Stimulated activated CD4-positive, alpha-beta T cell treated with anti-CD3 and anti-CD28 coated beads, TNF-alpha, amount 100 ng/mL, for 24 hours (primary cell): ENCODE results near the gene RASSF5.
"Not testable (repeated sequence)": the region's sequence is repeated elsewhere in the genome, so short reads cannot be mapped to it uniquely, and the experiment has no call there.

ENCODE experiments used
- DNase-seq, 3 experiments: peaks; one replicate each; pipeline ENCODE4 v3.0.0-alpha.2; 2020; ENCODE audit warnings: low read depth in 3 of 3

The RASSF5 gene

DNA sequence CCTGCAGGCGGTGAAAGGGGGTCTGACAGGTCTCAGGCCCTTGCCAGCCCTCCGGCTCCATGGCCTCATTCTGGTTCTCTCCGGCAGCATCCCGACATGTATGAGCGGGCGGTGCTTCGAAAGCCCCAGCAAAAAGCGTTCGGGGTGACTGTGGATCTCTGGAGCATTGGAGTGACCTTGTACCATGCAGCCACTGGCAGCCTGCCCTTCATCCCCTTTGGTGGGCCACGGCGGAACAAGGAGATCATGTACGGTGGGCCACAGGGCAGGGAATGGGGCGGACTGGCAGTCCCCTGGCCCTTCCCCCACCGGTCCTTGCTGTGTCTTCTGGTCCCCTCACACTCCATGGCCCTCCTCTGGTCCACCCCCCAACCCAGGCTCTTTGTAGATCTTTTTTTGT, 30.7 kb upstream of the RASSF5 start:
- DNase-seq = no peak

- DNase-seq = no peak
Observed at GRCh38 chr1:206477110-206477509, 30.2 kb upstream of the RASSF5 start.

DNA sequence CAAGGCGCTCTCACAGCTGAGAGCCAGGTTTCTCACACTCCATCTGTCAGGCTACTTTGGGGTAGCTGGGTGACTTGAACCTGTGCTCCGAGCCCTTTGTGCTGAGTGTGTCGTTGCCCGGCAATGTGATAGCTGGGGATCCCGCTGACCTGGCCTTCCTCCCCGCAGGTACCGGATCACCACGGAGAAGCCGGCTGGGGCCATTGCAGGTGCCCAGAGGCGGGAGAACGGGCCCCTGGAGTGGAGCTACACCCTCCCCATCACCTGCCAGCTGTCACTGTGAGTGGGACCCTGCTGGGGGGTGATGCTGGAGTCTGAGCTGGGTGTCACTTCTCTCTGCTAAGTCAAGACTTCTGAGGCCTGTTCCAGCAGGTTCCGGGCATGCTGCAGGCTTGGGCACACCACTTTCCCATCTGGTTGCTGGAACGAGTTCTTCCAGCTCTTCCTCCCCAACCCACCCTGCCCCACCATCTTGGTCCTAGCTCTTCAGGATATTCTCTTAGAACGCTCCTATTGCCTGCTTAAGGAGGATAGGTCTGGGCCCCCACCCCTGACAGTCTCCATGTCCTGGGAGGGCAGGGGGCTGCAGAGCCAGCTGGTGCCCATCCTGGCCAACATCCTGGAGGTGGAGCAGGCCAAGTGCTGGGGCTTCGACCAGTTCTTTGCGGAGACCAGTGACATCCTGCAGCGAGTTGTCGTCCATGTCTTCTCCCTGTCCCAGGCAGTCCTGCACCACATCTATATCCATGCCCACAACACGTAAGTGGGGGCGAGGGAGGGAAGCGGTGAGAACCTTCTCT, 29.6 kb upstream of the RASSF5 start:
- DNase-seq = no peak

GRCh38 chr1:206478746-206479145, 28.6 kb upstream of the RASSF5 start:
- DNase-seq = no peak

DNA sequence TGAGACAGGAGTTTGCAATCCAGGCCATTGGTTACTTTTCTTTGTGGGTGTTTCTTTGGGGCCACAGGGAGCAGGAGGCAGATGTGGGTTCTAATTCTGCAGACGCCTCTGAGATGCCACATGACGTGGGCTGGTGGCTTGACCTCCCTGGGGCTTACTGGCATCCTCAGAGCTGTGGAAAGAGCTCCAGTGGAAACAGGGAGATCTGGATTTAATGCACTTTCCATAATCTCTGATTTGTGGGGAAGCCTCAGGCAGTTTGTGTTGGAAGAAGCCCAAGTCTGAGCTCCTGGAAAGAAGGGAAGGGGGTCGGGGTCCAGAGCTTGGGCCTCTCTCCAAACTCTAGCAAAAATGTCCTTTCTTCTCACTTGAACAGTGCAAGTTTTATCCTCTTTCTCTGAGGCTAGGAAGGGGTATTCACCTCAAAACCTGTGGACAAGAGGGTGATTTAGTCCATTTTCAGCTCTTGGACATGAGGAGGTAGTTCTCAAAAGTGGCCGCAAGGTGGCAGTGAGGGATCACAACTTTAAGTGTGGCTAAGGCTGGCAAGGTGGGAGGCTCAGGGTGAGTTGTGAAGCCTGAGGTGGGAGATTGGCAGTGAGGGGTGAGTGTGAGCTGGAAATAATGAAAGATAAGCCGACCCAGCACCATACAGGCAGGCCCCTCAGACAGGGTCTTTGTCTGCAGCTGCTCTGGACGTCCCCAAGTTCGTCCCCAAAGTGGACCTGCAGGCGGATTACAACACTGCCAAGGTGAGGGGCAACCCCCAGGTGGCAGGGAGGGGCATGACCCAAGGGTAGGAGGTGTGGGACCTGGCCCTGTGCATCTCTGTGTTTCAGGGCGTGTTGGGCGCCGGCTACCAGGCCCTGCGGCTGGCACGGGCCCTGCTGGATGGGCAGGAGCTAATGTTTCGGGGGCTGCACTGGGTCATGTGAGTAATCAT, 27.9 kb upstream of the RASSF5 start:
- DNase-seq = peak; percentile 43 to 68 (median 57)

GRCh38 chr1:206480211-206480610, 27.1 kb upstream of the RASSF5 start:
- DNase-seq = no peak

- DNase-seq = no peak
Observed at GRCh38 chr1:206482611-206483010, 24.7 kb upstream of the RASSF5 start.

DNA sequence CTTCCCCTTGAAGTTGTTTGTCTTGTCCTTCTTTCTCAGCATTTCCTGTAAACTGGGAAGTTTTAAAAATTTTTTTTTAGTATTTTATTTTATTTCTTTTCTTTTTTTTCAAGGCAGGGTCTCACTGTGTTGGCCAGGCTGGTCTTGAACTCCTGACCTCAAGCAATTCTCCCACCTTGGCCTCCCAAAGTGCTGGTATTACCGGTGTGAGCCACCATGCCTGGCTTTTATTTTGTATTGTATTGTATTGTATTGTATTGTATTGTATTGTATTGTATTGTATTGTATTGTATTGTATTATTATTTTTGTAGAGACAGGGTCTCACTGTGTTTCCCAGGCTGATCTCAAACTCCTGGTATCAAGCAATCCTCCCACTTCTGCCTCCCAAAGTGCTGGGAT, 23.5 kb upstream of the RASSF5 start:
- not testable (repeated sequence) for DNase-seq

DNA sequence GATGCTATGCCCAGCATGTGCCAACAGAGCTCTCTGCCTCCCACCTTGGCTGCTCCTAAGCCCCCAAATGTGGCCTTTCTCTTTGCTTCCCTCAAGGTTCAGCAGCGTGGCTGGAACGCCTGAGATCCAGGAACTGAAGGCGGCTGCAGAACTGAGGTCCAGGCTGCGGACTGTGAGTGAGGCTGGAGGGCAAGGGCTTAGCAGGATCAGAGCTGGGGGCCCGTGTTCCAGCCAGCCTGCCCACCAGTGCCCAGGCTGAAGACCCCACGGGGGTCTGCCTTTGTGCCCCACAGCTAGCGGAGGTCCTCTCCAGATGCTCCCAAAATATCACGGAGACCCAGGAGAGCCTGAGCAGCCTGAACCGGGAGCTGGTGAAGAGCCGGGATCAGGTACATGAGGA, 22.4 kb upstream of the RASSF5 start:
- DNase-seq = no peak

- no peak for DNase-seq
Observed at GRCh38 chr1:206486995-206487788, 20.1 kb upstream of the RASSF5 start.

GRCh38 chr1:206487970-206488369, 19.4 kb upstream of the RASSF5 start:
- no peak for DNase-seq

DNA sequence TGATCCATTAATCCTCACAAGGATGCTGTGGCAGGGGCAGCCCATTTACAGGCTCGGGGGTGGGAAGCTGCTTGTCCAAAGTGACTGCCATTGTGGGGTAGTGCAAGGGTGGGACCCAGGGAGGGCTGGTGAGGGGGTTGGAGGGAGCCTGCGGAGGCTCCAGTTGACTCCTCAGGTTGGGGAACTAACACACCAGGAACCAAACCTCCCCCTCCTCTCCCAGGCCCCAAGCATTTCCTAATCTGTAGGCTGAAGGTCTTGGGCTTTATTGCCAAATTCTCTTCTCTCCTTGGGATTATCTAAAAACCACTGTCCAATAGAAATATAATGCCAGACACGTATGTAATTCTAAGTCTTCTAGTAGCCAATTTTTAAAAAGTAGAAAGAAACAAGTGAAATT, 18.9 kb upstream of the RASSF5 start:
- DNase-seq = no peak

DNA sequence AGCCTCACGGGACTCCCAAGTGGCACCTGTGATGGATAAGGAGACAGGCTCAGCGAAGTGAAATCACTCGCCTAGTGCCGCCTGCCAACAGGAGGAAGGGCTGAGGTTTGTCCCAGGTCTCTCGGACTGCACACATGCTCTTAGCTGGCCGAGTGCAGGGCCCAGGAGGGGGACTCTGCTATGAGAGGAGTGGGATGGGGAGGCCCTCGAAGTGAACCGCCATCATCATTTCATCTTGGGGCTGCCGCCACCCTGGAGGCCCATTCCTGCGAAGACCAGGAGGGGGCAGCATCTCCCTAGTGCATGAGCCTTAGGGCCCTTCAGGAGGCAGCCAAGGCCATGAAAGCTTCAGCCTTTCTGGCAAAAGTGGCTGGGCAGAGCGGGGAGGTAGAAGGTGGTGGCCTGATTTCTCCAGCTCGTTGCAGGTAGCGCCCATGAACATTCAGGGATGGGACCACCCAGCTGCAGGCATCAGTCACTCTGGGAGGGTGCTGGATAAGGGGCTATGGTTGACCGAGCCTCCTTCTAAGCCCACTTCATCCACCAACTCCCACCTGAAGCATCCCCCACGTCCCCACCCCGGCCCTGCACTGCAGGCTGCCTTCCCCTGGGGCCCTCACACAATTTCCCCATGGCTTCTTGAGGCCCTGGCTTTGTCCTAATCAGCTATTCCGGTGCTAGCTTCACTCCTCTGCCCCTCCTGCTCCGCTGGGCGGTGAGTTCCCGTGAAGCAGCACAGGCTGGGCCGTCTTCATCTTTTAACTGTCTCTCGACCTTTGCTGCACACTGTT, 17.2 kb upstream of the RASSF5 start:
- peak; percentile 55 to 77 (median 62) for DNase-seq

DNA sequence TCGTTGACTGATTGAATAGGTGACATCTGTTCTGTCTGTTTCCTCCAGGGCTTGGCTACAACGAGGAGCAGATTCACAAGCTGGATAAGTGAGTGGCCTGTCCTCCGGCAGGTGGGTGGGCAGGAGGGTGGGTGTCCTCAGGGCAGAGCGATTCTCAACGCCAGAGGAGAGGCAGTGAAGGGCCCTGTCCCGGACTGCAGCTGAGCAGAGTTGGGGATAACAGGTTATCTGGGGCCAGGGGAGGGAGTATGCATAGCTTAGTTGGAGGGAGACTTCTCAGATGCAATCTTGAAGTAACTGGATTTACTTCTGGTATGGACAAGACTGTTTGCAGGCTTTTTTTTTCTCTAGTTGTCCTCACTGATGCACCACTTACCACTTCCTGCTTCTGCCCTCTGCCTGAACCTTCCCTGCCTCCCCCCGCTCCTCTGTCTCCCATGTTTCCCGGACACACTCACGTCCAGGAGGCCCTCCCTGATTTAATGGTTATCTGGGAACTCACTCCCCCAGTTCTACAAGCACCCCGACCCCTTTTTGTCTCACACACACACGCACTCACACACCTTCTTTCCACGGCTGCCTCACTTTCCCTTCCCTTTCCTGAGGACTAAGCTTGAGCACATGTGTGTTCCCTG, 16.4 kb upstream of the RASSF5 start:
- DNase-seq = no peak

DNA sequence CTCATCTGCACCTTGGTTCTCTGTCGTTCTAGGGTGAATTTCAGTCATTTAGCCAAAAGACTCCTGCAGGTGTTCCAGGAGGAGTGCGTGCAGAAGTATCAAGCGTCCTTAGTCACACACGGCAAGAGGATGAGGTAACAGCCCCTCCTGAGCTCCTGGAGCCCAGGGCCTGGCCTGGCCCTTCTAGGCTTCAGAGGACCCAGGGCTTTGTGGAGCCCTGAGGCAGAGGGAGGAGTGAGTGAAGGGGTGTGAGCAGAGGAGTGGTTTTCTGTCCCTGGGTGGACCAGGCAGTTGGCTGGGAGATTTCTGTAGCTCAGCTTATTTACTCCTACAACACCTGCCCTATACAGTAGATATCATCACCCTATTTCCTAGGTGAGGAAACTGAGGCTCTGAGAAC, 15.7 kb upstream of the RASSF5 start:
- DNase-seq = no peak

DNA sequence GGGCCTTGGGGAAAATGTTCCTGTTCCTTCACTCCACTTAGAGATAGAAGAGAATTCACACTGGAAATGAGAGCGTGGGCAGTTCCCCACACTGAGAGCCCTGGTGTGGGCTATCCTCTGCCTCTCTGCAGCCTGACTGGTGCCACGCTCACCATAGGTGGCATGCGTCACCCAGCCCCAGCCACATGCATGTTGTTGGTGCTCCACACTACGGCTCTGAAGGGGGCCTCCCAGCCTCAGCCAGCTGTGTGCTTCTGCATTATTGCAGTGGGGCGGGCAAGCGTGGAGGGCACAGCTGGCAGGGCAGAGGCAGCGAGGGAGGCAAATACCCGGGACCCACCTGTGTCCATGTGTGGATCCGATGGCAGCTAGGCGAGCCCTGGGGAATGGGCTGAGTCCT, 14.7 kb upstream of the RASSF5 start:
- DNase-seq = no peak

DNA sequence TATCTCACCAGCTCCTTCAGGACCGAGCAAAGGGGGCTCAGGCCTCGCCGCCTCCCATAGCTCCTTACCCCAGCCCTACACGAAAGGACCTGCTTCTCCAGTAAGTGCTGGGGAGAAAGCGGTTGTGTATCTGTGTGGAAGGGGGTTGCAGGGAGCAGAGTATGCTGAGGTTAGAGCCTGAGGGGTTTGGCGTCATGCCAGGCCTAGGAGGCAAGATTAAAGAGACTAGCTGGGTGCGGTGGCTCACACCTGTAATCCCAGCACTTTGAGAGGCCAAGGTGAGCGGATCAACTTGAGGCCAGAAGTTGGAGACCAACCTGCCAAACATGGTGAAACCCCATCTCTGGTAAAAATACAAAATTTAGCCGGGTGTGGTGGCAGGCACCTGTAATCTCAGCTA, 14.1 kb upstream of the RASSF5 start:
- no peak for DNase-seq

GRCh38 chr1:206495011-206495461, 12.3 kb upstream of the RASSF5 start:
- no peak for DNase-seq

DNA sequence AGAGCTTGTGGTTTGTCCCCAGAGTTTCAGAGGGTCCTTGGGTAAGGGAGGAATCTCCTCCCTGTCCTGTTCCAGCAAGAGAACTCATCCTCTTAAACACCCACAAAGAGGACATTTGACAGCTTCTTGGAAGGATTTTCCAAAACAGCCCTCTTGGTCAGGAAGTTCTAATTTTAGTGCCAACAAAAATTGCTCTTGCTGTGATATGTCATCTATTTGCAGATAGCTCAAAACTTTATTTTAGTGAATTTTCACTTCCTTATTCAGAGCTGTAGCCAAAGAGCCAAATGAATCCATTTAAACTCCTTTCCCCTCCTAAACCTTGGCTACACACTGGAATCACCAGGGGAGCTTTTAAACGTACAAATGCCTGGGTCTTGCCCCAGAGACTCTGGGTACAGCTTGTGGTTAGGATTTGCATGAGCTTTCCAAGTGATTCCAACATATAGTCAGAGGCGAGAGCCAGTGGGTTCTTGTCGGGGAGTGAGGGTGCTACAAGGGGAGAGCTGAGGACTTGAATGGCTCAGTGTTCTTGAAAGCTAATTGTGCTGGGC, 11.8 kb upstream of the RASSF5 start:
- DNase-seq = no peak

- no peak for DNase-seq
Observed at GRCh38 chr1:206496131-206496793, 11.1 kb upstream of the RASSF5 start.
